OCI-LY1 (cell line): ENCODE measurements around the gene OTUD6A.

ENCODE experiments used
- CTCF ChIP-seq: fragments of 200-600 bp; sonication (generic), shearing (Covaris generic); IDR thresholded peaks from 2 replicates; pipeline ENCODE4 v1.5.1; 2017; ENCODE audit warnings: mild to moderate bottlenecking, antibody characterized with exemption, low read length, moderate library complexity, mixed read lengths
- EZH2 ChIP-seq: fragments of 200-600 bp; sonication (generic), shearing (Covaris generic); IDR thresholded peaks from 2 replicates; pipeline ENCODE4 v1.8.0; 2017; ENCODE audit warnings: borderline replicate concordance, mixed run types, mild to moderate bottlenecking, antibody characterized with exemption, low read length, moderate library complexity, mixed read lengths

GRCh38 chrX:70041993-70042392 is 20.3 kb upstream of the OTUD6A start:
- TF ChIP-seq CTCF (no peak), EZH2 (no peak)
